DMS153 (cell line): ENCODE results near the gene SLC26A4.

Experiments
- DNase-seq: peaks from one replicate; lab custom pipeline; 2025; lab: John Stamatoyannopoulos, UW

SLC26A4 gene

DNA sequence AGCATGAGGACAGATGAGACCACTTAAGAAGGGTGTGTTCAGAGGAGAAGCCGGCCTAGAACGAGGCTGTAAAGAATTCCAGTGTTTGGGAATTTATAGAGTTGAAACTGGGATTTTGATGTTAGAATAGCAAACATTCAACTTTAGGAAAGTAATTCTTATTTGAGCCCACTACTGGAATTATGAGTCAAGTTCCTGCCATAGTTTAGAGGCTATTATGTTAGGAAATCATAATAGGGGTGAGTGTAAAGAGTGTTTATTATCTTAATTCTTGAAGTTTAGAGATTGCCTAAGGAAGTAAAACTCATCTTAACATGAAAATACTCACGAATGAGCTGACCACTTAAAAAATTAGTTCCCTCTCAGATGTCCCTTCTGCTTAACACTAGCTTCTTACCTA, 85.4 kb downstream of the SLC26A4 start:
- DNase-seq, result no peak

DNA sequence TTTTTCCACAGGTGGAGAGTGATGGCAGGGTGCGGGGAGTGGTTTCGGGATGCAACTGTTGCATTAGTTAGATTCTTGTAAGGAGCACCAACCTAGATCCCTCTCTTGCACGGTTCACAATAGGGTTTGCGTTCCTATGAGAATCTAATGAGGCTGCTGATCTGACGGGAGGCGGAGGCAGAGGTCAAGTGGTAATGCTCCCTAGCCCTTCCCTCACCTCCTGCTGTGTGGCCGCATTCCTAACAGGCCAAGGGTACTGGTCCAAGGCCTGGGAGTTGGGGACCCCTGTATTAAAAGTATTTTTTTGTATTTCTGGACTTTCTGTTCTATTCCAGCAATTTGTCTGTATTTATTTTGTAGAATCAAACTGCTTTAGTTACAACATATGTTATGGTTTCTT, 90.5 kb downstream of the SLC26A4 start:
- no peak for DNase-seq

DNA sequence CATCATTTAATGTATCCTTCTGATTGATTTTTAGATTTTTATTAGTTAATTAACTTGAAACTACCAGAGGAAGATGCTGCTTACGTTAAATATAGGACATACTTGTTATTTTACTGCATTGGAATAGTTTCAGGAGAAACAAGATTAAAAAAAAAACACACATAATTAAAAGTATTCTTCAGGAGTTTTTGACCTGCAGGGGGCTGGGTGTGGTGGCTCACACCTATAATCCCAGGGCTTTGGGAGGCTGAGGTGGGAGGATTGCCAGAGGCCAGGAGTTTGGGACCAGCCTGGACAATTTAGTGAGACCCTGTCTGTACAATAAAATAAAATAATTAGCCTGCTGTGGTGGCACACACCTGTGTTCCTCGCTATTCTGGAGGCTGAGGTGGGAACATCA, 94.0 kb downstream of the SLC26A4 start:
- DNase-seq, result no peak

DNA sequence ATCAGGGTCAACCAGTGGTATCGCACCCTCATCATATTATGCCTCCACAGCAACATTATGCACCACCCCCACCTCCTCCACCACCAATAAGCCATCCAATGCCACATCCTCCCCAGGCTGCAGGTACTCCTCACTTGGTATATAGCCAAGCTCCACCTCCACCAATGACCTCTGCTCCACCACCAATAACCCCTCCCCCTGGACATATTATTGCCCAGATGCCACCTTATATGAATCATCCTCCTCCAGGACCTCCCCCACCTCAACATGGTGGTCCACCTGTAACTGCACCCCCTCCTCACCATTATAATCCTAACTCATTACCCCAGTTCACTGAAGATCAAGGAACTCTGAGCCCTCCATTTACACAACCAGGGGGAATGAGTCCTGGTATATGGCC, 98.0 kb downstream of the SLC26A4 start:
- DNase-seq, result no peak

DNA sequence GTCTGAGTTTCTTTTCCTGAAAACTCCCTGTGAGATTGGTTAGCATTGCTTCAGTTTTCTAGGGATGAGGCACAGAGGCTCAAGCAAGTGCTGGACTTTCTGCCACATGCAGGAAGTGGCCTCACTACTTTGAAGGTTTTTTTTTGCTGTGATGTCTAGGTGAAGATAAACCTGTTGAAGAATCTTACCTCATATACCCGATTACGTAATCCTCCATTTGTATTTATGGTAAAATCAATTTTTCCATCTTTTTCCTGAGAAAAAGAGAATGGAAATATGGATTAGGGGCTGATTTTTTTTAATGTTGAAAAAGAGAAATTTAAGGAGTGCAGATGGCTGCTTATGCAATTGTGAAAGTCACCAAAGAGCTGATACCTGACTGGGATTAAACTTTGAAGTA, 106.8 kb downstream of the SLC26A4 start:
- DNase-seq, result no peak
